Ramos (cell line): ENCODE measurements around the gene ACY1.

Experiments
- in situ Hi-C: fragments of 300-500 bp; cut with MboI; formaldehyde crosslinking; loops from one replicate; pipeline ENCODE4 v1.14.3; 2022; ENCODE audit warnings: low sequenced_read_pairs; ENCODE audit not compliant: unreplicated experiment

ACY1 gene

GRCh38 chr3:52002748-52003147 is 19.4 kb downstream of the ACY1 start:
- in situ Hi-C loops = loop anchor here (5.0 to 10.0 kb wide), 2 partner anchors 140 to 342 kb away; no protein-coding TSS in a partner anchor

- in situ Hi-C loops = loop anchor here (5.0 to 10.0 kb wide), 2 partner anchors 138 to 341 kb away; no protein-coding TSS in a partner anchor
Observed at GRCh38 chr3:52004163-52004787, 20.9 kb downstream of the ACY1 start.

GRCh38 chr3:52004906-52005395 is 21.6 kb downstream of the ACY1 start:
- in situ Hi-C loops = loop anchor here (5.0 to 10.0 kb wide), 2 partner anchors 137 to 340 kb away; no protein-coding TSS in a partner anchor

GRCh38 chr3:52005571-52005986 is 22.2 kb downstream of the ACY1 start:
- in situ Hi-C loops = loop anchor here (10.0 kb wide), 1 partner anchor 339 kb away; no protein-coding TSS in a partner anchor

- in situ Hi-C loops = loop anchor here (10.0 kb wide), 1 partner anchor 339 kb away; no protein-coding TSS in a partner anchor
Observed at GRCh38 chr3:52006017-52006819, 22.9 kb downstream of the ACY1 start.

GRCh38 chr3:52006820-52007133 is 23.4 kb downstream of the ACY1 start:
- in situ Hi-C loops = loop anchor here (10.0 kb wide), 1 partner anchor 338 kb away; no protein-coding TSS in a partner anchor

- in situ Hi-C loops = loop anchor here (10.0 kb wide), 1 partner anchor 338 kb away; no protein-coding TSS in a partner anchor
Observed at GRCh38 chr3:52007291-52007690, 24.0 kb downstream of the ACY1 start.

- in situ Hi-C loops = no loop called here
Observed at GRCh38 chr3:52010431-52010830, 27.1 kb downstream of the ACY1 start.

GRCh38 chr3:52012699-52013098 is 29.4 kb downstream of the ACY1 start:
- in situ Hi-C loops = no loop called here

GRCh38 chr3:52013802-52014598 is 30.7 kb downstream of the ACY1 start:
- in situ Hi-C loops = no loop called here

- in situ Hi-C loops = no loop called here
Observed at GRCh38 chr3:52014613-52015012, 31.3 kb downstream of the ACY1 start.

- in situ Hi-C loops = no loop called here
Observed at GRCh38 chr3:52015438-52016228, 32.3 kb downstream of the ACY1 start.

GRCh38 chr3:52017586-52017985 is 34.3 kb downstream of the ACY1 start:
- in situ Hi-C loops = no loop called here

GRCh38 chr3:52018319-52019000 is 35.1 kb downstream of the ACY1 start:
- in situ Hi-C loops = no loop called here

GRCh38 chr3:52019352-52020080 is 36.2 kb downstream of the ACY1 start:
- in situ Hi-C loops = no loop called here

- in situ Hi-C loops = no loop called here
Observed at GRCh38 chr3:52020796-52021195, 37.5 kb downstream of the ACY1 start.

- in situ Hi-C loops = no loop called here
Observed at GRCh38 chr3:52021489-52022268, 38.3 kb downstream of the ACY1 start.
